OCI-LY1 (cell line): ENCODE measurements around the gene DEGS1.

Source experiments
- EZH2 ChIP-seq: fragments of 200-600 bp; sonication (generic), shearing (Covaris generic); IDR thresholded peaks from 2 replicates; pipeline ENCODE4 v1.8.0; 2017; ENCODE audit warnings: borderline replicate concordance, mixed run types, mild to moderate bottlenecking, antibody characterized with exemption, low read length, moderate library complexity, mixed read lengths
- TF ChIP-seq, protein P1 (sequence below): fragments of 200-600 bp; sonication (generic), shearing (Covaris generic); IDR thresholded peaks from 2 replicates; pipeline ENCODE4 v1.5.1; 2017; ENCODE audit warnings: mild to moderate bottlenecking, antibody characterized with exemption, low read length, moderate library complexity, mixed read lengths

DNA sequence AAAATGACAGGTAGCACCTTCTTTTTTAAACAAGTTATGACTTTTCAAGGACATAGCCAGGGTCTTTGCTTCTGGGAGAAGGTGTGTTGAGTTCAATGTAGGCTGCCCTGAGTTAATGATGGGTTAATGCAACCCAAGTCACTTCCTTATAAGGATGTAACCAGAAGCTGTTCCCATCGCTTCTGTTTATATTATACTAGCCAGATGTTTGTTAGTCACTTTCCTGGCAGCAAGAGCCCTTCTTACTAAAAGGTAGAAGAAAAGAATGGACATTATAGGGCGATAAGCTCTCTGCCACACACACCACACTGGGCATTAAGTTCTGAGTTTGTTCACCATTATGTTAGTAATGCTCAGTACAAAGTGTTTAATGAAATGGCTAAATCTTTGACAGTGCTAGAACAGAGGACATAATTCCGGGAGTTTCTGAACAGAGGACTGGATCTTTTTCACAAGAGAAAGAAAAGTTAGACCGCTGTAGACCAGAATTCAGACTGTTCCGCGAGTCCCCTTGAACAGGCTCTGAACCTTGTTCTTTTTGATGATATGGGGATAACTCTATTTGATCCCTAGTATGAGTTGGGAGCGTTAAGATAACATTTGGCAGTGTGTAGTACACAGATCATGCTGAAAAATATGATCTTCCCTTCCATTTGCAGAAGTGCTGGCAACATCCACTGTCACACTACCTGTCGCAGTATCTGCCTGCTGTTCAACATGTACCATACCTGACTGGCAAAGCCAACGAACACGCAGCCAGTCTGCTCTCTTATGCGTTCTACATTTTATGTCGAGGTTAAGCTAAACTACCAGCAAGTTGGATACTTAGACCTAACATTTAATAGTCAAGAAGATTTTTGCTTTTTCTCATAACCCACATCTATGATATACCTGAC, 41.0 kb downstream of the DEGS1 start:
- TF ChIP-seq, protein P1, sequence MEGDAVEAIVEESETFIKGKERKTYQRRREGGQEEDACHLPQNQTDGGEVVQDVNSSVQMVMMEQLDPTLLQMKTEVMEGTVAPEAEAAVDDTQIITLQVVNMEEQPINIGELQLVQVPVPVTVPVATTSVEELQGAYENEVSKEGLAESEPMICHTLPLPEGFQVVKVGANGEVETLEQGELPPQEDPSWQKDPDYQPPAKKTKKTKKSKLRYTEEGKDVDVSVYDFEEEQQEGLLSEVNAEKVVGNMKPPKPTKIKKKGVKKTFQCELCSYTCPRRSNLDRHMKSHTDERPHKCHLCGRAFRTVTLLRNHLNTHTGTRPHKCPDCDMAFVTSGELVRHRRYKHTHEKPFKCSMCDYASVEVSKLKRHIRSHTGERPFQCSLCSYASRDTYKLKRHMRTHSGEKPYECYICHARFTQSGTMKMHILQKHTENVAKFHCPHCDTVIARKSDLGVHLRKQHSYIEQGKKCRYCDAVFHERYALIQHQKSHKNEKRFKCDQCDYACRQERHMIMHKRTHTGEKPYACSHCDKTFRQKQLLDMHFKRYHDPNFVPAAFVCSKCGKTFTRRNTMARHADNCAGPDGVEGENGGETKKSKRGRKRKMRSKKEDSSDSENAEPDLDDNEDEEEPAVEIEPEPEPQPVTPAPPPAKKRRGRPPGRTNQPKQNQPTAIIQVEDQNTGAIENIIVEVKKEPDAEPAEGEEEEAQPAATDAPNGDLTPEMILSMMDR: no peak
- TF ChIP-seq EZH2: no peak
